GM19372 (cell line): ENCODE measurements around the gene PCP4L1.
"Not testable (repeated sequence)": the region's sequence is repeated elsewhere in the genome, so short reads cannot be mapped to it uniquely, and the experiment has no call there.

Experiments used
- ATAC-seq: cut with Tn5 transposase; IDR thresholded peaks from one replicate; pipeline ENCODE4 v1.9.1; 2021; ENCODE audit warnings: mild to moderate bottlenecking, low read depth, moderate library complexity; ENCODE audit not compliant: unreplicated experiment

Gene PCP4L1

DNA sequence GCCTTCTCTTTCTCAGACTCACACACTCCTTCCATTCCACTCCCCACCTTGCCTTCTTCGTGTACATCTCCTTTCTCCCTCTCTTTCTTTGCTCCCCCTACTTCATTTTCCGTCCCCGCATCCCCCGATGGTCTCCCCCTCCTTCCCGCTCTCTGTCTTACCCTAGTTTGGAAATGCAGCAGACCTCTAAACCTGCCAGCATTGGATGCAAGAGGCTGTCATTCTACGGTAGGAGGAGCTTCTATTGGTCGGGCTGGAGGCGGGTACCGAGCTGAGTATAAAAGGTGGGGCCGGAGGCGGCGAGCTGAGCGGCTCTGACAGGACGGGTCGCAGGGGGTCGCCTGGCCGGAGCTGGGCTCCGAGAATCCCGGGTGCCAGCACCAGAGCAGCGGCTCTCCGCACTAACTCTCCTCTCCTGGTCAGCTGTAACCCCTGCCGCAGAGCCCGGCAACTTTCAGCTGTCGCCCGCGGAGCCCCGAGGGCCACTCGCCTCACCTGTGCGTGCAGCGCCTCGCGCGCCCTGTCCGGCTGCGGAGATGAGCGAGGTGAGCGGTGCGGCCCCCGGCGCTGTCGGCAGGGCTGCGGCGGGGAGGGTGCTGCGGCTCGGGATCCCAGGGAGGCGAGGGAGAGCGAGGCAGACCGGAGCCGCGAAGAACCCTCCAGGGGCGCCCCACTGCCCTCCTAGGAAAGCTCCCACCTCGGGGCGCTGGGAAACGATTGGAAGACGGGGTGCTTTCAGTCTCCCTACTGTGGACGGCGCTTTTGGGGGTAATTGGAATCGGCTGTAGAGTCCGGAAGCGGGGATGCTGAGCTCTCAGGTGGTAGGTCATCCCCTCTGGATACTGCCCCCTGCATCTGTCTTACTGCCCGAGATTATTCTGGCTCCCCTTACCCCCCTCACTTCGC lies at the start of gene PCP4L1:
PCP4L1 (plus strand) TSS at position 307 of the 906 bp plus-strand sequence; CDS start at position 537, 230 bp downstream.
- ATAC-seq: no peak

DNA sequence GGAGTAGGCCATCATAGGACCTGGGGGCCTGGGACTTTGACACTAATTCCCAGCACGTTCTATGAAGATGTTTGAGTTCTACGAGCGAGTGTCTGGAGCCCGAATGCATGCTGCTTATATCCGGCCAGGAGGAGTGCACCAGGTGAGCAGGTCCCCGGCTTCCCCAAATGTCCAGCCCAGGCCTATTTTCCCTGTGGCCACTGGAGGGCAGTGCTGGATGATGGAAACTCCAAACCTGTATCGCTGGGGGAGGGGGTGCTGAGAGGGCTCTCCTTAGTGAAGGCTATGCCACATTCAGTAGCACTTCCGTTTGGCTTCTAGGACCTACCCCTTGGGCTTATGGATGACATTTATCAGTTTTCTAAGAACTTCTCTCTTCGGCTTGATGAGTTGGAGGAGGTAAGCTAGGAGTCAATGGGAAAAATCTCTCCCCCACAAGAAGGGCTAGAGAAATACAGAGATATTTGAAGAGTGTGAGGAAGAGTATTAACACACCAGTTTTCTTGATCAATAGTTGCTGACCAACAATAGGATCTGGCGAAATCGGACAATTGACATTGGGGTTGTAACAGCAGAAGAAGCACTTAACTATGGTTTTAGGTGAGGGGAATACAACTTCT lies 48.6 kb upstream of the PCP4L1 start:
- no peak for ATAC-seq

DNA sequence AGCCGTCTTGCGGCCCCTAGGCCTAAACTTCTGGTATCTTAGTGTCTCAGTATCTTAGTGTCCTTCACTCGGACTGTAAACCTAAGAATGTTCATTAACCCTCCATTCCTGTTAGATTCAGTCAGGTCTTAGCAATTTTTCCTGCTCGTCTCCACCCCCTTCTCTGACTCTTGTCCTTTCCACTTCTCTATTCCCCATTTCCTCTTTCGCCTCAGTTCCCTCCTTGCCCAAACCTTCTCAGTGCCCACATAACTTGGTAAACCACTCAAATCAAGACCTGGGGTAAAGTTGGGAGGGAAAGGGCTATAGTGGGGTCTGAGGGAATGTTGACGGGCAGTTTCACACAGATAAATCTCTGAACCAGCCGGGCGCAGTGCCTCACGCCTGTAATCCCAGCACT lies 44.2 kb upstream of the PCP4L1 start:
- no peak for ATAC-seq

DNA sequence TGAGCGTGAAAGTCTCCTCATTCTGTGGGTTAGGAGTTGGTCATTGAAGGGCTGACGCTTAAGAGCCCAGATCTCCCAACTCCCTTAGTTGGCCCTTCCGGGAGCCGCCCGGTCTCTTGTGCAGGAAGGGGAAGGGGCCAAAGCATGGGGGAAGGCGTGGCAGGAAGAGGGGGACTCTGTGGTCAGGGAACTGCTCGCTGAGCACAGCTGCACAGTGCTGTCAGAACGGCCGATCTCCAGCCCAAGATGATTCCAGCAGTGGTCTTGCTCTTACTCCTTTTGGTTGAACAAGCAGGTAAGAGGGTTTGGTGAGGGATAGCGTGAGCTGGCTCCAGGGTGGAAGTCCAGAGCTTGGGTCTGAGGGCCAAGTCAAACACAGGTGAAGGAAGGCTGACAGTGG lies 43.5 kb upstream of the PCP4L1 start, which contains the start of gene FCER1G:
FCER1G (plus strand) TSS at position 220 of the 400 bp plus-strand sequence; CDS start at position 247, 27 bp downstream.
- no peak for ATAC-seq

DNA sequence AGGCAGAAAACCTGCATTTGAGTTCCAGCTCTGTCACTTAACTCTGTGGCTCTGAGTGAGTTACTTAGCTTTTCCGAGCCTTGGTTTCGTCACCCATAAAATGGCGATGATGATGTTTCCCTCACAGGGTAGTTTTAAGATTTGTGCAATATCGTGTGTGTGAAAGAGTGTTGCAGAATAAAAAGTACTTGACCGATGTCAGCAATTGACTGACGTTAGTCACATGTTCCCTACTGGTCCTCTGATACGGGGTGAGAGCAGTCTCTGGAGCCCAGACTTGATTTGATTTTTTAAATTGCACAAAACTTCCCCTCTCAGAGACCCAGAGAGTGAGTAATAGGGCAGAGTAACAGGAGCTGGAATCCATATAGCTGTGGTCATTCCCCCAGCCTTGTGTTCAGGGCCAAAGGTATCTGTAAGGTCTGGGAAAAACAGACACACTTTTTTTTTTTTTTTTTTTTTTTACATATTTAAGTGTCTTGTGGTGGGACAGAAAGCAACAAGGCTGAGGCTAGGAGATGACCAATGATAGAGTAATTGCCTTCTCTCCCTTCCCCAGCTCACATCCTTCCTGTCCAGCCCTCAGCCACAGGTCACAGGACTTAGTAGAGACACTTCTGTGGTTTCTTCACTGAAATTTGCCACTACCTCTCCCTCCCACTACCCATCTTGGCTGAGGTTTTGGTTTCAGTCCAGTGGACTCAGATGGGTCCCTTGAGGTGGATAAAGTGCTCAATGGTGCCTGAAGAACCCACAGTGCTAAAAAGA lies 41.4 kb upstream of the PCP4L1 start:
- ATAC-seq: peak; percentile 90

DNA sequence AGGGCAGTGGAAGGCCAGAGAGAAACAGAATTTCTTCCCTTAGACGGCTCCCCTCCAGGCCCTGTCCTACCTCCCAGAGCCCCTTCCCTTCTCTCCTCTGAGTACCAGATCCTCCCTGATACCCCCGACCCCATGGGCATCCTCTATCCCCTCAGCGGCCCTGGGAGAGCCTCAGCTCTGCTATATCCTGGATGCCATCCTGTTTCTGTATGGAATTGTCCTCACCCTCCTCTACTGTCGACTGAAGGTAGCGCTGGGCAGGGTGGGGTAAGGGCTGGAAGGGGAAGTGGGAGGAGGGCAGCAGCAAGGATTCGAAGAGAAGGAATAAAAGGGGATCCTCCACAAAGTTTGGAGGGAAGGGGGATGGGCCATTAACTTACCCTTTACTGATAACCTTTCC lies 40.7 kb upstream of the PCP4L1 start:
- no peak for ATAC-seq

DNA sequence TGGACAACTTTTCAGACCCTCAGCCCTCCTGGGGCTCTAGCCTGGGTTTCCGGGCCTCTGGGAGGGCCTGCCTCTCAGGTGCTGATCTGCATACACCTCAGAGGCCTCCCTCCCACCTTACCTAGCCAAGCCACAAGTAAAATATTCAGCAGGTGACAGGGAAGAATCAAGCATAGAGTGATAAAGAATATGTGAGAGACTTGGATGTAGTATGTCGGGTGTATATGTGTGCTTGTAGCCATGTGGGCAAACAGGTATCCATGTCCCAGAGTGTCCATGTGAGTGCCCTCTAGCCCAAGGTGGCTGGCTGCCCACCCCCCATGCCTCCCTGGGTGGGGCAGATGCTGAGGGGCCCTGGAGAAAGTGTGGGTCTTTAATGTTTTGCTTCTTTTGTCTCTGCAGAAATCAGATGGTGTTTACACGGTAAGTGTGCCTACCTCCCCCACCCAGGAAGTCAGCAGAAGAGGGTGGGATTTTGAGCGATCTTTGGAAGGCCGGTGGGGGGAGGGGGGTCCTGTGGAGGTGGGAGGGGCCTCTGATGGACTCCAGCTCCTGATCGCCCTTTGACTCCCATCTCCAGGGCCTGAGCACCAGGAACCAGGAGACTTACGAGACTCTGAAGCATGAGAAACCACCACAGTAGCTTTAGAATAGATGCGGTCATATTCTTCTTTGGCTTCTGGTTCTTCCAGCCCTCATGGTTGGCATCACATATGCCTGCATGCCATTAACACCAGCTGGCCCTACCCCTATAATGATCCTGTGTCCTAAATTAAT lies 40.1 kb upstream of the PCP4L1 start:
- ATAC-seq: no peak

DNA sequence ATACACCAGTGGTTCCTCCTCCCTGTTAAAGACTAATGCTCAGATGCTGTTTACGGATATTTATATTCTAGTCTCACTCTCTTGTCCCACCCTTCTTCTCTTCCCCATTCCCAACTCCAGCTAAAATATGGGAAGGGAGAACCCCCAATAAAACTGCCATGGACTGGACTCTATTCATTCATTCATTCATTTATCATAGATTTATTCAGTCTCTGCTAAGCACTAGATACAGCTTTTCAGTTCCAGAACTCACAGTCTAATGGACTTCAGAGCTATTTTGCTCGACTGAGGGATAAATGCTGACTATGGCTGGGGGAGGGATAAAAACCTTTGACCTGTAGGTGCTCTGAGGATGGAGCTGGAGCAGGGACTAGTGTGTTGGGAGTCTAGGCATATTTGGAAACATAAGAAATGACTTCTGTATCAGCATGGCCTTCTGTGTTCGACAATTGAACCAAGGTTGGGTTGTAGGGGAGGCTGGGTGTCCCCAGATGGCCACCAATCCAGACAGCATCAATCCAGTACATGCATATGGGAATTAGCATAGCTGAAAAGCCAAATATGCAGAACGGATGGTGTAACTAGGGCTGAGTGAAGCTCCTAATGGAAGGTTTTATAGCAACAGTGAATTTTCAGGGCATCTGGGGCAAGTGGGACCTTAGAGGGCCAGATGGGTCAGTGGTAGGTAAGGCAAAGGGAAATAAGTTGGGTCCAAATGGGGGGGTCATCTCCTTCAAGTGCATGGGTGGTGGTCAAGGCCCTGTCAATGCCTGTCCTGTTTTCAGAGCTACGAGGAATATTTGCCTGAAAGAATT lies 39.3 kb upstream of the PCP4L1 start:
- ATAC-seq: no peak

DNA sequence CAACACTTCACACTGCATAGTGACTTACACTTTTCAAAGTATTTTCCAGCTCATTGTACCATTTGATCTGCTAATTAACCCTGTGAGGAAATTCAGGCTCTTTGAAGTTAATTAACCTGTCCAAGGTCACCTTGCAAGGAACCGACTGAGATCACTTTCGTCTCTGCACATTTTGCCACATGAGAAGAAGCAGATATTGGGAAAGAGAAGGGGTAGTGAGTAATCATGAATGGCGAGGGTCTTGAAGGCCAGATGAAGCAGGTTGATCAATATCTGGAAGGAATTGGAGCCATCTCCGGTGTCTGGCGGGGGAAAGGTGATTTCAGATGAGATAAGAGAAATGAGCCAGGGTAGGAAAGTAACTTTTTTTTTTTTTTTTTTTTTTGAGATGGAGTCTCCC lies 38.5 kb upstream of the PCP4L1 start:
- no peak for ATAC-seq

DNA sequence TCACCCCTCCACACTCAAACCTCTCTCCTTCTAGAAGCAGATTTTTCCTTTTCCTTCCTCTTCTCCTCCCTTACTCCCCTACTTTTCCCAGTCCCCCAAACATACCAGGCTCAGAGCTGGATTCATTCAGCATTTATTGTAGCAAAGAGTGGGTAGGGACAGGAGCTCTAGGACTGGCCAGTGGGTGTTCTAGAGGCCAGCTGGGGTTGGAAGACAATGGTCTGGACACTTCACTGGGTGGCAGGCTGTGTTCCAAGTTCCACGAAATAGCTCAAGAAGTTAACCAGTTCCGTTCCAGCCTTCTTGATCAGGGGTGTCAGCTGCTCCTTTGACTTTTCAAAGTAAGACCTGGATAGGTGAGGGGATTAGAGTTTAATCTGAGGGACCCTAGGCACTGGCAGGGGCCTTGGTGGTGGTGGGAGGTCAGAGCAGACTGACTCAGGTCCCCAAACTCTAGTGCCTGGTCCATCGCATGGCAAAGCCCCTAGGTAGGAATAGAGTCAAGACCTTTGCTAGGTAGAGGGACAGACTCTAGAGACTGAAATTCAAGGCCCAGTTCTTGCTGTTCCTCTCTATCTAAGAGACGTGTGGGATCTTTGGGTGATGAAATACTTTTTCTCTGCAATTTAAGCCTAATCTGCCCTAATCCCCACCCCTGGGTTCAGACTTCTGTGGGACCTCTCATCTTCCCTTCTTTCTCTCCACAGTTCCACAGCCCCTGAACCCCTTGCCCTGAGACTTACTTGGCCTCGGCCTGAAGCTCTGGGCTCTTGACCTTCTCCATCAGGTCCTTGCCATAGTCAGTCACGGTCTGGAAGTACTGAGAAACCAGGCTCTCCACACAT lies 36.1 kb upstream of the PCP4L1 start:
- ATAC-seq: no peak

DNA sequence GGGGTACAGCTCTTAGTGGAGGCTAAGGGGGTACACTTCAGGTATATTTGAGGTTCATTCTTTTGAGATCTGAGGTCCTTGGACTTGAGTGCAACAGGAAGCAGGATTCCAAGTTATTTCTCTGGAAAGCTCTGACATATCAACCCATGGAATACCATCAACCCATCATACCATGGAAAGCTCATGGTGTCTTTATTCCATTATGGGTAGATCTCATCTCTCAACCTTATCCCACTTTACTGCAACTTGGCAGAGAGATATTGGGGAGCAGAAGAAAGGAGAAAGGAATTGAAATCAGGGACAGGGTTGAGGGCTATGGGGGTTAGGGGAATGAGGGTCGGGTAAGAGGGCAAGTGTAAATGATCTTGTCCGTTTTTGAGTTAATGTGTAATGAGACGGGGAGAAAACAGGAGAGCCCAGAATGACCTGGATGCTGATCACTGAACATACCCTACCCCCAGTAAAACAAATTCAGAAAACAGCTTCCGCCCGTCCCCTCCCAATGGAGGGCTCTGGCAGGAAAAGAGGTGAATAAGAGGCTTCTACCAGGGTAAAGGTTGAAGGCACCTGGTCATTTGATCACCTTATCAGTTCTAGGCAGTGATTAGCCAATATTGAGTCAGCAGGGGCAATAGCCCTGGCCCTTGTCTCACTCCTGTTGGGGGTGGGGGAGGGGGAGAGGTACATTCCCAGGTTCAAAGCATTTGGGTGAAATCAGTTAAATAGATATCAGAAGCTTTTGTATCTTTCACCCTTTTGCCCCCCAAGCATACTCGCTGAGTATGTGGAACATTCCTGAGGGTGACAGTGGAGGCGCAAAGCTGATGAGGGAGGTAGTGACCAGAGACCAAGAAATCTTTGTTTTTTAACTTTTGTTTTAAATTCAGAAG lies 34.5 kb upstream of the PCP4L1 start:
- no peak for ATAC-seq

DNA sequence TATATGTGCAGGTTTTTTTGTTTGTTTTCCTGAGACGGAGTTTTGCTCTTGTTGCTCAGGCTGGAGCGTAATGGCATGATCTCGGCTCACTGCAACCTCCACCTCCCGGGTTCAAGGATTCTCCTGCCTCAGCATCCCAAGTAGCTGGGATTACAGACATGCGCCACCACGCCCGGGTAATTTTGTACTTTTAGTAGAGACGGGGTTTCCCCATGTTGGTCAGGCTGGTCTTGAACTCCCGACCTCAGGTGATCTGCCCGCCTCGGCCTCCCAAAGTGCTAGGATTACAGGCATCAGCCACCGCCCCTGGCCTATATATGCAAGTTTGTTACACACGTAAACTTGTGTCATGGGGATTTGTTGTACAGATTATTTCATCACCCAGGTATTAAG lies 33.9 kb upstream of the PCP4L1 start:
- not testable (repeated sequence) for ATAC-seq

DNA sequence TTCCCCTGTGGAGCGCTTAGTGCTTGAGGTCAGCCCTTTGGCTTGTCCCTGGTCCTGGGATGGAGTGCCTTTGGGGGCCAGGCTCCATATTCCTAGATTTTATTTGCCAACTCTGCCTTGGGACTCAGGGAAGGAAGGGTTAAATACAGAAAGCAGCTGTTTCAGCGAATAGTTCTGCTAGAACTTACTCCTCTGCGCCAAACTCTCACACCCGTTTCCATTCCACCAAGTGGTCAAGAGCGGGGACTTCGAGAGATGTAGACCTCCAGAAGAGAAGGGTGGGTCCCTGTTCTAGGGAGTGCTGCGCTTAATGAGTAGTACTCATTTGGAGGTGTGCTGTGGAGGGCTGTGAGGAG lies 33.4 kb upstream of the PCP4L1 start:
- no peak for ATAC-seq

DNA sequence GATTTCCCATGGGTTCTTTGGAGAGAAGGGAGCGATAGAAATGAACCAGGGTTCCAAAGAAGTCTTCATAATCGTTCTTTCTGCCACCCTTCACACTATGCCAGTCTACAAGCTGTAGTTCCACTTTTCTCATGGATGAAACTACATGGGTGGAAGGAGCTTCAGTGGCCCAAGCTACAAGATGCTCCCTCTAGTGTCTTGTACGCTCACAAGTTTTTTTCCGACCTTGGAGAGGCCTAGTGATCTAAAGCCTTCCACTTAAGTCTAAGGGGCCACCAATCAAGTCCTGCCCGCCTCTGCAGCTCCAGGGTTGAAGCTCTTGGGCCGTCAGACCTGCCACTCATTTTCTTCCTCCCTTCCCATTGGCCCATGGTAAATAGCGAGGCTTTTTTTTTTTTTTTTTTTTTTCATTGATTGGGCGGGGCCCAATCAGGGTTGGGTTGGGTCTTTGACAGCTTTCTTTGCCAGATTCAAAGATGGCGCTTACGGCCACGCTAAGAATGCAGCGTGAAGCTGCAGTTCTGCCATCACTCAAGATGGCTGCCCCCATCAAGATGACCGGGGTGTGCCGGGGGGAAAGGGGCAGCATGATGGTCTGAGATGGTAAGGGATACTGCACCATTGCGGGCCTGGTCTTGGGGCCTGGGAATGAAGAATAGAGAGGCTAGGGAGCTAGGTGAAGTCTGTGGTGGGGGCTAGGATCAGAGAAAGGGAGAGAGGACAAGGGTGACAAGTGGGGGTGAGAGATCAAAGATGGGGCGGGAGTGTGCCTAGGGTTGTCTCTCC lies 32.8 kb upstream of the PCP4L1 start, which contains the start of gene TOMM40L:
TOMM40L (plus strand) TSS at position 527 of the 786 bp plus-strand sequence. CDS start 430 bp downstream, outside the sequence.
- peak; percentile 98 for ATAC-seq

DNA sequence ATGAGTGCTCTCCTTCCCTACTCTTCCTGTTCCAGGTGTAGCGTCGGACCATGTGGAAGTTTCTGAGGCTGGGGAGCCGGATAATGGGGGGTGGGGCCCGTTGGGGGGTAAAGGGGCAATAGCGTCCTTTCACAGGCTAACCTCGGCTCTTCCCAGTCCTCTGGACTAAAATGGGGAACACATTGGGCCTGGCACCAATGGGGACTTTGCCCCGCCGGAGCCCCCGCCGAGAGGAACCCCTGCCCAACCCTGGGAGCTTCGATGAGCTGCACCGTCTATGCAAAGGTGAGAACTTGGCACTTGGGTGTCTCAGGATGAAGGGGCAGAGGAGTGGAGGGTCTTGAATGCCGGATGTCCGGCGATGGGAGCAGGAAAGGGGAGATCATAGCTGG lies 32.2 kb upstream of the PCP4L1 start:
- no peak for ATAC-seq

DNA sequence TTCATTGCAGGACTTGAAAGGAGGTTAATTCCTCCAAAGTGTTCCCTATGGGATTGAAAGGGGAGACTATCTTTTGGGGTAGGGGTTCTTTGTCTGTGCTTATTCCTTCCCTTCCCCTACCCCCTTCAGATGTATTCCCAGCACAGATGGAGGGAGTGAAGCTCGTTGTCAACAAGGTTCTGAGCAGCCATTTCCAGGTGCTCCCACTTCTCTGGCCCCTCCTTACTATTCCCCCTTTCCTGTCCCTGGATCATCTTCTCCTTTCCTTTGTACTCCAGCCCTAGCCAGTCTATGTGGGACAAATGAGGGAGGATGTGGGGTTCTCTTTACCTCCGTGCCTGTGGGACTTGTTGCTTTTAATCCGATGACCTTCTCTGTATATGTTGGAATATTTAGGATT lies 31.8 kb upstream of the PCP4L1 start:
- no peak for ATAC-seq
